ENCODE data around the gene C1orf105.

C1orf105 gene

GRCh38 chr1:172383536-172383935 lies 36.9 kb upstream of the C1orf105 start:
- Histone ChIP-seq H3K4me1 (ENCODE audit: insufficient read depth, low read length) (peaks cover 38% of the 10 kb centered on the region), H3K4me3 (ENCODE audit: low read length) (no peak overlapping the region), H3K27me3 (ENCODE audit: insufficient read depth, low read length) (no peaks in the 10 kb centered on the region), H3K36me3 (ENCODE audit: insufficient read depth, low read length) (no peaks in the 10 kb centered on the region), H3K9me3 (ENCODE audit: insufficient read depth, low read depth, low read length) (no peaks in the 10 kb centered on the region), H3K27ac (ENCODE audit: low read depth, low read length) (no peak overlapping the region), H3K9ac (ENCODE audit: low read depth, low read length) (no peak overlapping the region)
- 97% methylated on average over 2 of the region's 3 CpGs for WGBS

DNA sequence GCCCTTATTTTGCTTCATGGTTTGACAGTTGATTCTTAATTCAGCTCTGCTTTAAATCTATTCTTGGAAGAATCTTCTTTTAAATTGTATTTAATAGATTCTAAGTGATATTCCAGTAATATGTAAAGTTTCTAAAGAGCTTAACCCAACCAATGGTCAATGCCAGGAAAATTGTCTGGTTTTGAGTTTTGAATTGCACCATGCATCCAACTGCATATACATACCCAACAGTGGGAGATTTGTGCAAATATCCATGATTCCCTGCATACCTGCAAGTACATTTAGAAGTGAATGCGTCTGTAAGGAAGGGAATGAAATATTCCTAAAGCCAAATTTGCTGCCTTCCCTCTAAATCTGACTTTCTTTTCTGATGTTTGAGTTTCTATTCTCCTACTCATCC lies 35.8 kb upstream of the C1orf105 start:
- Histone ChIP-seq H3K4me1 (ENCODE audit: insufficient read depth, low read length) (peaks cover 38% of the 10 kb centered on the region), H3K9ac (ENCODE audit: low read depth, low read length) (no peak overlapping the region), H3K27ac (ENCODE audit: low read depth, low read length) (no peak overlapping the region), H3K27me3 (ENCODE audit: insufficient read depth, low read length) (no peaks in the 10 kb centered on the region), H3K9me3 (ENCODE audit: insufficient read depth, low read depth, low read length) (no peaks in the 10 kb centered on the region), H3K4me3 (ENCODE audit: low read length) (no peak overlapping the region), H3K36me3 (ENCODE audit: insufficient read depth, low read length) (no peaks in the 10 kb centered on the region)
- 100% methylated on average over 1 of the region's 1 CpG for WGBS

- WGBS: no CpG with 5 or more reads among the region's 2 CpGs
- H3K9ac ChIP-seq (ENCODE audit: low read depth, low read length): no peak overlapping the region
Observed at GRCh38 chr1:172386046-172386445, 34.4 kb upstream of the C1orf105 start.

DNA sequence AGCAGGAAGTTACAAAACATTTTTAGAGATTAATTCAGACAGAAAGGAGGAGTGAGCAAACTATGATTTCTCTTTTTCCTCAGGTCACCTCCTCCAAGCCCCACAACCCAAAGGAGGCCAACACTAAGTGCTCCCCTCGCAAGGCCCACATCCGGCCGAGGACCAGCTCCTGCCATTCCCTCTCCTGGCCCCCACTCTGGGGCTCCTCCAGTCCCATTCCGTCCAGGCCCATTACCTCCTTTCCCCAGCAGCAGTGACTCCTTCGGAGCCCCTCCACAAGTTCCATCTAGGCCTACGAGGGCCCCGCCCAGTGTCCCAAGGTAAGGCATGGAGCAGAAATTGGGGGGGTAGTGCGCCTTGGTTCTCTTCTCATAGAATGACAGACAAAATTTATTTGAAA lies 32.0 kb upstream of the C1orf105 start:
- Histone ChIP-seq H3K36me3 (ENCODE audit: insufficient read depth, low read length) (no peaks in the 10 kb centered on the region), H3K4me1 (ENCODE audit: insufficient read depth, low read length) (peaks cover 29% of the 10 kb centered on the region)
- 92% methylated on average over 8 of the region's 8 CpGs for WGBS

More at GRCh38 chr1:172386046-172386445, 34.4 kb upstream of the C1orf105 start:
- Histone ChIP-seq H3K27me3 (ENCODE audit: insufficient read depth, low read length) (no peaks in the 10 kb centered on the region), H3K9me3 (ENCODE audit: insufficient read depth, low read depth, low read length) (no peaks in the 10 kb centered on the region), H3K36me3 (ENCODE audit: insufficient read depth, low read length) (no peaks in the 10 kb centered on the region), H3K27ac (ENCODE audit: low read depth, low read length) (no peak overlapping the region), H3K4me3 (ENCODE audit: low read length) (no peak overlapping the region), H3K4me1 (ENCODE audit: insufficient read depth, low read length) (peaks cover 44% of the 10 kb centered on the region)

GRCh38 chr1:172390301-172390682 lies 30.2 kb upstream of the C1orf105 start:
- H3K27me3 ChIP-seq (ENCODE audit: insufficient read depth, low read length): no peaks in the 10 kb centered on the region
- no peak overlapping the region for H3K9ac ChIP-seq (ENCODE audit: low read depth, low read length)
- H3K36me3 ChIP-seq (ENCODE audit: insufficient read depth, low read length): no peaks in the 10 kb centered on the region
- H3K4me3 ChIP-seq (ENCODE audit: low read length): no peak overlapping the region
- H3K9me3 ChIP-seq (ENCODE audit: insufficient read depth, low read depth, low read length): no peaks in the 10 kb centered on the region
- WGBS: 37% methylated on average over 2 of the region's 3 CpGs
- H3K4me1 ChIP-seq (ENCODE audit: insufficient read depth, low read length): peaks cover 31% of the 10 kb centered on the region
- H3K27ac ChIP-seq (ENCODE audit: low read depth, low read length): no peak overlapping the region

More for the DNA sequence above, 32.0 kb upstream of the C1orf105 start:
- H3K27me3 ChIP-seq (ENCODE audit: insufficient read depth, low read length): no peaks in the 10 kb centered on the region
- no peak overlapping the region for H3K27ac ChIP-seq (ENCODE audit: low read depth, low read length)
- no peak overlapping the region for H3K4me3 ChIP-seq (ENCODE audit: low read length)
- H3K9me3 ChIP-seq (ENCODE audit: insufficient read depth, low read depth, low read length): no peaks in the 10 kb centered on the region
- no peak overlapping the region for H3K9ac ChIP-seq (ENCODE audit: low read depth, low read length)

DNA sequence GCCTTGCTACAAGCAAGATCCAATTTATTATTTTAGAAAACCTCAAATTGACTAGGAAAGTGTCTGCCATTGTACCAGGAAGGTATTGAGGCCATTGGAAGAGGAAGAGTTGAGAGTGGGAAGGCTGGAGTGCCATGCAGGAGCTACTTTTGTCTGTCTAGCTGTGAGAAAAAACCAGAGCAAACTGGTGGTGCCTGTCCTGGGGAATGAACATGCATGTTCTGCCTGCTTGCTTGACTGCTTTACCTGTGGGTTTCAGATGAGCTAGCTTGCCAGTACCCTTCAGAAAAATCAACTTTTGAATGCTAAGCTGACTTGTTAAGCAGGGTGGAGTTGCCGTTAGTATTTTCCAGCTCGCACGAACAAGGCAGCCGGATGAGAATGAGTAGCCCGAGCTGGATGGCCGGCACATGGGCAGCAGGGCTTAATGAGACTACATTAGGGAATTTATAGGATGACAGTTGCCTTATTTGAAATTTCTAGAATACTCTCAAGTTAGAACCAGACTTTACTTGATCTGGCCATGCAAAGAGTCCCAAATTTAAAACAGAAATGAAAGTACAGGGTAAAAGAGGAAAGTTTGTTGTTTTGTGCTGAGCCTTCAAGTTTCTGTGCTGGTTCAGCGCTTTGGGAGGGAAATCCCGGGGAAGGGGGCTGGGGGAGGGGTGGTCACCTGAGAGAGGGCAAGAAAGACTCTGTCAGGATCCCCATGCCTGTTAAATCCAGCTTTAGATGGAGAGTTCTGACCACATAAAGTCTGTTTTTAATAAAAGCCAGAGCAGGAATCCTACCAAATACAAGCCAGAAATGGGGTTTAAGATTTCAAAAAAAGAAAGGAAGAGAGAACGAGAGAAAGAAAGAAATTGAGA lies 29.6 kb upstream of the C1orf105 start:
- Histone ChIP-seq H3K9me3 (ENCODE audit: insufficient read depth, low read depth, low read length) (no peaks in the 10 kb centered on the region), H3K9ac (ENCODE audit: low read depth, low read length) (no peak overlapping the region), H3K4me3 (ENCODE audit: low read length) (no peak overlapping the region), H3K4me1 (ENCODE audit: insufficient read depth, low read length) (peaks cover 35% of the 10 kb centered on the region), H3K27me3 (ENCODE audit: insufficient read depth, low read length) (no peaks in the 10 kb centered on the region), H3K27ac (ENCODE audit: low read depth, low read length) (no peak overlapping the region), H3K36me3 (ENCODE audit: insufficient read depth, low read length) (no peaks in the 10 kb centered on the region)
- 70% methylated on average over 9 of the region's 9 CpGs for WGBS

DNA sequence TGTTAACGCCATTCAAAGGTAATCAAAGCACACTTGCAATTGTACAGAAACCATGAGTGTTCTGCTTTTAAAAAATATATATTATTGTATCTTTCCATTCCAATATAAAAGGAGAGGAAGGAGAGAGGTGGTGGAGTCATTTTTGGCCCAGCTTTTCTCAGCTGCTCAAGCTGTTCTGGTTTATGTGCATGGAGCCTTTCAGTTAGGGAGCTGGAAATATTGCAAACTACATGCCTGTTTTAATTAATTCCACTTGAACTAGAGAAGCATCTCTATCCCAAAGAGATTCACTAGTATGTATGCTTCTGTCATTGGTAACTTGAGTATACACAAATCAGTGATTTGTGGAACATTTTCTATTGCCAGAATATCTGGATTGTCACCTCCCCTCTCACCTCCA lies 28.5 kb upstream of the C1orf105 start:
- 100% methylated on average over 1 of the region's 1 CpG for WGBS
- H3K27me3 ChIP-seq (ENCODE audit: insufficient read depth, low read length): no peaks in the 10 kb centered on the region
- no peaks in the 10 kb centered on the region for H3K9me3 ChIP-seq (ENCODE audit: insufficient read depth, low read depth, low read length)
- H3K9ac ChIP-seq (ENCODE audit: low read depth, low read length): no peak overlapping the region
- H3K4me1 ChIP-seq (ENCODE audit: insufficient read depth, low read length): peaks cover 35% of the 10 kb centered on the region
- no peak overlapping the region for H3K27ac ChIP-seq (ENCODE audit: low read depth, low read length)
- no peak overlapping the region for H3K4me3 ChIP-seq (ENCODE audit: low read length)
- no peaks in the 10 kb centered on the region for H3K36me3 ChIP-seq (ENCODE audit: insufficient read depth, low read length)

DNA sequence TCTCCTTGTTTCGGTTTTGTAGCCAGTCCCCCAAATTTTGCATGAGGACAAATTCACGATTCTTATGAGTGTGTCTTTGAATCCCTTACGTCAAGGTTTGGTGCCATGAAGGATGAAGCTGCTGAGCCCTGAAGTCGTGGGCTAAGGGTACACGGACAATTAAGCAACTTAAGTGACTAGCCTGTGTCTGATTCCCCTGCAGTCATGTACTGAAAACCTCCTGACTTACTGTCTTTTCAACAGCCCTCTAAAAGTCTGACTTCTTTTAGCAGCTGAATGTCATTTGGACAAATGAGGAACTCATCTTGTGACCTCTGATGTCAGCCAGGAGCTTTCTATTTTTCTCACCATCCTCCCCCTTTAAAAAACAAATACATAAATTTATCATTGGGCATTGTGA lies 27.1 kb upstream of the C1orf105 start:
- H3K27me3 ChIP-seq (ENCODE audit: insufficient read depth, low read length): no peaks in the 10 kb centered on the region
- no peaks in the 10 kb centered on the region for H3K36me3 ChIP-seq (ENCODE audit: insufficient read depth, low read length)
- no peaks in the 10 kb centered on the region for H3K9me3 ChIP-seq (ENCODE audit: insufficient read depth, low read depth, low read length)
- no peak overlapping the region for H3K4me3 ChIP-seq (ENCODE audit: low read length)
- H3K4me1 ChIP-seq (ENCODE audit: insufficient read depth, low read length): peaks cover 36% of the 10 kb centered on the region
- H3K9ac ChIP-seq (ENCODE audit: low read depth, low read length): no peak overlapping the region
- WGBS: 95% methylated on average over 5 of the region's 5 CpGs
- H3K27ac ChIP-seq (ENCODE audit: low read depth, low read length): no peak overlapping the region

DNA sequence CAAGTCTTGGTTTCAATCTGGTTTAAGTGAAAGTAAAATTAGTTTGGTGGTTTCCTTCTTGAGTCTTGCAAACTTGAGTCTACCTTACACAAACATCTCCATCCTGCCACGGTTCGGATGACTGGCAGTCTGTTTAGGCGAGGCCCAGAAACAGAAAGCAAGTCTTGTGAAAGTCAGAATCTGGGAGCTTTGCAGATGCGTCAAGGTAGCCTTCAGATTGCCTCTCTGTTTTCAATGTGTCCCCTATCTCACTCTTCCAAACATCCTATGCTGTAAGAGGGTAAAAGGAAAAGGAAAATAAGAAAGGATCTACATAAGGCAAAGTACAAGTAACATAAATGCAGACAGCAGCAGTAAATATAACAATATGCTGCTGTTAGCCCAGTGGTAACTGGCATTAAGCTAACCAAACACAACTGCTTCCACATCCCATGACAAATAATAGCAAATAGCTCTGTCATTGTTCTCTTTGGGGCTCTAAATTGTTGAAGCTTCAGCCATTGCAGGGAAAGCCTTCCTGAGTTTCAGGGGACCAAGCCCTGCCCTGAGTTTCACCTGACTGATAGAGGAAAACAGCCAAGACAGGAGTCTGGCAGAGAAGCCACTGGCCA lies 26.2 kb upstream of the C1orf105 start:
- WGBS: 93% methylated on average over 4 of the region's 4 CpGs
- no peak overlapping the region for H3K27ac ChIP-seq (ENCODE audit: low read depth, low read length)
- H3K4me3 ChIP-seq (ENCODE audit: low read length): no peak overlapping the region
- no peaks in the 10 kb centered on the region for H3K36me3 ChIP-seq (ENCODE audit: insufficient read depth, low read length)
- no peaks in the 10 kb centered on the region for H3K27me3 ChIP-seq (ENCODE audit: insufficient read depth, low read length)
- peaks cover 44% of the 10 kb centered on the region for H3K4me1 ChIP-seq (ENCODE audit: insufficient read depth, low read length)
- H3K9ac ChIP-seq (ENCODE audit: low read depth, low read length): no peak overlapping the region
- no peaks in the 10 kb centered on the region for H3K9me3 ChIP-seq (ENCODE audit: insufficient read depth, low read depth, low read length)

DNA sequence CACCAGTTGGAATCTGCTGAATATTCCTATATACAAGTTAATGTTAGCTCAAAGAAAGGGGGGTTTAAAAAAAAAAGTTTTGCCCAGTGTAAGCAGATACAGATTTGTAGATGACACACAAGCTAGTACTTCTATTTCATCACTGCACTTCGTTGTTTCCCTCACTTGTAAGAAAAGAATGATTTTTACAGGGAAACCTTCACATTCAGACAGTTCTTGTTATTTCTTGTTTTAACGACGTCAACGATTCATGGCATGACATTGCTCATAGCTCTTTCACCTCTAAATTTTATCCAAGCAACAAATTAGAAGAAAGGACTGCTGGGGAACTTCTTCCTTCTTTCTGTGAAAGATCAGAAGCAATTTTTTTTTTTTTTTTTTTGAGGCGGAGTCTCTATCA lies 25.7 kb upstream of the C1orf105 start:
- H3K4me1 ChIP-seq (ENCODE audit: insufficient read depth, low read length): peaks cover 47% of the 10 kb centered on the region
- no peak overlapping the region for H3K27ac ChIP-seq (ENCODE audit: low read depth, low read length)
- WGBS: 91% methylated on average over 5 of the region's 5 CpGs

DNA sequence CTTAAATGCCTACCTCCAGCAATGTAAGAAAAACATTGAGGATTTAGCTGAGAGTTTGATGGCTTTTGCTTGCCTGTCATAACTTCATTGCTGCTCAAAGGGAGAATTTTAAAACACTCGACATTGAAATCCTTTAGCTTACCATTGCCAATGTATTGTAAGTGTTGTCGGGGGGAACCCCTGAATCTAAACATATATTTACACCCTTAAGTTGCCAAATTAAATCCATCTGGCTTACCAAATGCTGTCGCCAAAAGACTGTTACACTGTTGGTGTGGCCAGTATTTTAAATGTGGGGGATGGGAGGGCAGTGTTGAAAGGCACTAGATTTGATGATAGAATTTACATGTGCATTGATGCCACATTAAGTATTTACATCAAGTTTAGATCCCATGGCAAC lies 24.9 kb upstream of the C1orf105 start:
- Histone ChIP-seq H3K9me3 (ENCODE audit: insufficient read depth, low read depth, low read length) (no peaks in the 10 kb centered on the region), H3K27ac (ENCODE audit: low read depth, low read length) (no peak overlapping the region), H3K4me3 (ENCODE audit: low read length) (no peak overlapping the region), H3K27me3 (ENCODE audit: insufficient read depth, low read length) (no peaks in the 10 kb centered on the region), H3K9ac (ENCODE audit: low read depth, low read length) (no peak overlapping the region), H3K4me1 (ENCODE audit: insufficient read depth, low read length) (peaks cover 43% of the 10 kb centered on the region), H3K36me3 (ENCODE audit: insufficient read depth, low read length) (no peaks in the 10 kb centered on the region)
- WGBS: 100% methylated on average over 3 of the region's 3 CpGs

More for the DNA sequence above, 25.7 kb upstream of the C1orf105 start:
- no peaks in the 10 kb centered on the region for H3K36me3 ChIP-seq (ENCODE audit: insufficient read depth, low read length)
- no peaks in the 10 kb centered on the region for H3K9me3 ChIP-seq (ENCODE audit: insufficient read depth, low read depth, low read length)
- no peak overlapping the region for H3K4me3 ChIP-seq (ENCODE audit: low read length)
- H3K9ac ChIP-seq (ENCODE audit: low read depth, low read length): no peak overlapping the region
- no peaks in the 10 kb centered on the region for H3K27me3 ChIP-seq (ENCODE audit: insufficient read depth, low read length)

All from HUES64 (cell line).